Spinal cord (tissue), 10 donors: ENCODE measurements around the gene TNRC6B. TPM values are rescaled to one million over a fixed set of nuclear protein-coding genes. Genes with fewer than 3 reads are reported as not detected.

Experiments
- DNase-seq, 6 donors: peaks; one replicate each; pipeline versions ENCODE4 v3.0.0 to v3.0.0-alpha.2; 2013 to 2015; ENCODE audit warnings: low spot score in 6 of 6, low read depth in 4 of 6
- H3K27ac ChIP-seq: one replicate; pipeline ENCODE4 v1.5.1; 2013; ENCODE audit warnings: low read depth, low read length, control low read depth
- H3K27me3 ChIP-seq: one replicate; pipeline ENCODE4 v1.6.1; 2013; ENCODE audit warnings: low read length; ENCODE audit not compliant: control insufficient read depth, insufficient read depth
- H3K36me3 ChIP-seq: one replicate; pipeline ENCODE4 v1.6.1; 2013; ENCODE audit warnings: low read length; ENCODE audit not compliant: control insufficient read depth, insufficient read depth
- H3K4me1 ChIP-seq: one replicate; pipeline ENCODE4 v1.6.1; 2013; ENCODE audit warnings: low read length; ENCODE audit not compliant: control insufficient read depth, insufficient read depth
- H3K4me3 ChIP-seq: one replicate; pipeline ENCODE4 v1.5.1; 2013; ENCODE audit warnings: low read depth, low read length, control low read depth
- H3K9me3 ChIP-seq: one replicate; pipeline ENCODE4 v1.6.1; 2013; ENCODE audit warnings: low read length; ENCODE audit not compliant: control insufficient read depth, insufficient read depth
- WGBS: methylation state at CpG from one replicate; pipeline ENCODE4 v1.1.5; 2013; ENCODE audit warnings: missing lambda C conversion rate; ENCODE audit not compliant: insufficient coverage; 5-methylcytosine and 5-hydroxymethylcytosine counted together
- polyA plus RNA-seq, 2 donors: library from polyadenylated mRNA; unstranded; fragments of 120-200 nt; gene quantifications; one replicate each; pipeline ENCODE4 v1.2.1, GENCODE V29; 2013; ENCODE audit not compliant: insufficient read length in 2 of 2
- total RNA-seq, 2 donors: library from RNA; depleted of rRNA in 1 of 2; stranded (reverse); fragments of 120-200 nt in 1 of 2; fragments of >200 nt in 1 of 2; gene quantifications; one replicate each; pipeline versions ENCODE4 v1.2.3 to v1.2.4, GENCODE V29; 2013 to 2014
- donor health status: healthy.

TNRC6B gene
- total and polyA plus RNA-seq, 4 donors, result 16.7 to 38.7 (median 26.5) TPM

GRCh38 chr22:40289991-40290459 lies 112.3 kb downstream of the TNRC6B start:
- WGBS, result 71% methylated on average over 13 of the region's 16 CpGs
- H3K27ac ChIP-seq, result no peak overlapping the region
- no peak for DNase-seq
- H3K4me3 ChIP-seq, result no peak overlapping the region
- H3K4me1 ChIP-seq, result no peaks in the 10 kb centered on the region
- no peaks in the 10 kb centered on the region for H3K27me3 ChIP-seq
- H3K9me3 ChIP-seq, result no peaks in the 10 kb centered on the region
- peaks cover 51% of the 10 kb centered on the region for H3K36me3 ChIP-seq

GRCh38 chr22:40290516-40290915 lies 112.8 kb downstream of the TNRC6B start:
- Histone ChIP-seq H3K9me3 (no peaks in the 10 kb centered on the region), H3K36me3 (peaks cover 56% of the 10 kb centered on the region), H3K27ac (no peak overlapping the region), H3K4me3 (no peak overlapping the region), H3K27me3 (no peaks in the 10 kb centered on the region), H3K4me1 (no peaks in the 10 kb centered on the region)
- DNase-seq, result no peak
- WGBS, result 73% methylated on average over 3 of the region's 7 CpGs

DNA sequence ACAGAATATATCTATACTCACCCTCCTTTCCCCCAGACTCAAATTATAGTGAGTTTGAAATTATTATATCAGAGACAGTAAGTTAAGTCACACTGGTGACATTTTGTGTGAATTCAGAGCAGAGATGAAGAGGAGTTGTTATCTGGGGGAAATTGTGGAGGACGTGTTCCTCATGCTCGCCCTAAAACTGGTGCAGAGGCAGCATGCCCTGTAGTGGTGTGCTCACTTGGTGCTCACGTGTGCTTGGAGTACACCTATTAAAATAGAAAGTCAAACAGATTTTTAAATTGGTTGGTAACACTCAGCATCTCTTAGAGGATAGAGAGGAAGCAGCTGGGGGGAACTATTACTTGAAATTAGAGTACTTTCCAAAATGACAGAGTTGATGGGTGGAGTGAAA lies 117.0 kb downstream of the TNRC6B start:
- WGBS, result no CpG with 5 or more reads among the region's 3 CpGs
- DNase-seq, result no peak
- no peak overlapping the region for H3K27ac ChIP-seq
- H3K4me3 ChIP-seq, result no peak overlapping the region
- no peaks in the 10 kb centered on the region for H3K27me3 ChIP-seq
- peaks cover 37% of the 10 kb centered on the region for H3K36me3 ChIP-seq
- no peaks in the 10 kb centered on the region for H3K9me3 ChIP-seq
- H3K4me1 ChIP-seq, result no peaks in the 10 kb centered on the region

GRCh38 chr22:40300316-40300715 lies 122.6 kb downstream of the TNRC6B start:
- no peak overlapping the region for H3K4me3 ChIP-seq
- no peaks in the 10 kb centered on the region for H3K27me3 ChIP-seq
- H3K27ac ChIP-seq, result no peak overlapping the region
- H3K4me1 ChIP-seq, result peaks cover 5% of the 10 kb centered on the region
- H3K9me3 ChIP-seq, result no peaks in the 10 kb centered on the region
- H3K36me3 ChIP-seq, result peaks cover 30% of the 10 kb centered on the region
- DNase-seq, result no peak

DNA sequence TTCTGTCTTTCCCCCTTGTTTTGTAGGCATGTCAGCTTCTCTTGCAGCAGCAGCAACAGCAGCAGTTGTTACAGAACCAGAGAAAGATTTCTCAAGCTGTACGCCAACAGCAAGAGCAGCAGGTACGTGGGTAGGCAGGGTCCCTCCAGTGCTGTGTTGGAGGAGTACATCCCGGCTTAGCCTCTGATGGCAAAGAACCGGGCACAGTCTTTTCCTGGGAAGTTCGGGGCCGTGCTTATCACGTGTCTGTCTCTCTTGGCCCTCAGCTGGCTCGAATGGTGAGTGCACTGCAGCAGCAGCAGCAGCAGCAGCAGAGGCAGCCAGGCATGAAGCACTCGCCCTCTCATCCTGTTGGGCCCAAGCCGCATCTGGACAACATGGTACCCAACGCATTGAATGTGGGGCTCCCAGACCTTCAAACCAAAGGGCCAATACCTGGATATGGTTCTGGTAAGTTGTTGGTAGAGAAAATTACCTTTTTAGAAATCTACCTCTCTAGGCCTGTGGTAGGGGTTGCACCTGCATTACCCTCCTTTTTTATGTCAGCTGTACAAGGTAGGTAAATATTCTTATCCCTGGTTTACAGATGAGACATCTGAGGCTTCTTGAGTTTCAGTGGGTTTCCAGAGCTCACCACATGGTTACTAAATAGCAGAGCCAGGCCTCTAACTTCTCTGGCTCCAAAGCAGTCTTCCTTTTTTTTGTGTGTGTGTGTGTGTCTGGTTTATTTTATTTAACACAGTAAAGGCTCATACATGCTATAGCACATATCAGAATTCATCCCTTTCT lies 123.4 kb downstream of the TNRC6B start:
- H3K36me3 ChIP-seq, result peaks cover 30% of the 10 kb centered on the region
- peaks cover 5% of the 10 kb centered on the region for H3K4me1 ChIP-seq
- H3K9me3 ChIP-seq, result no peaks in the 10 kb centered on the region
- no peak for DNase-seq
- 87% methylated on average over 10 of the region's 11 CpGs for WGBS
- peak overlapping the region; percentile 17 for H3K27ac ChIP-seq
- H3K27me3 ChIP-seq, result no peaks in the 10 kb centered on the region
- no peak overlapping the region for H3K4me3 ChIP-seq

DNA sequence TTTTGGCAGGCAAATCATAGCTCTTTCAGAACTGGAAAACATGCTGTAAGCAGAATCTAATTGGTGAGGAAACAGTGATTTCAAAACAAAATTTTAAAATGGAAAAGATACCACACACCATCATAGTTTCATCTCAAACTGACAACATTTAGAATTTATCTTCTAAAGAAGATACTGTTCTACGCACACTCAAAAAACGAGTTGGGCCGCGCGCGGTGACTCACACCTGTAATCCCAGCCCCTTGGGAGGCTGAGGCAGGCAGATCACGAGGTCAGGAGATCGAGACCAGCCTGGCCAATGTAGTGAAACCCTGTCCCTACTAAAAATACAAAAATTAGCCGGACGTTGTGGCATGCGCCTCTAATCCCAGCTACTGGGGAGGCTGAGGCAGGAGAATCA lies 124.4 kb downstream of the TNRC6B start:
- WGBS, result 100% methylated on average over 8 of the region's 11 CpGs
- no peak overlapping the region for H3K4me3 ChIP-seq
- no peaks in the 10 kb centered on the region for H3K27me3 ChIP-seq
- peaks cover 5% of the 10 kb centered on the region for H3K4me1 ChIP-seq
- H3K27ac ChIP-seq, result no peak overlapping the region
- DNase-seq, result no peak
- H3K36me3 ChIP-seq, result peaks cover 35% of the 10 kb centered on the region
- H3K9me3 ChIP-seq, result no peaks in the 10 kb centered on the region

- Histone ChIP-seq H3K36me3 (peaks cover 43% of the 10 kb centered on the region), H3K4me3 (no peak overlapping the region), H3K9me3 (no peaks in the 10 kb centered on the region), H3K27ac (no peak overlapping the region), H3K27me3 (no peaks in the 10 kb centered on the region), H3K4me1 (peaks cover 12% of the 10 kb centered on the region)
- 100% methylated on average over 5 of the region's 5 CpGs for WGBS
- no peak for DNase-seq
Measured at GRCh38 chr22:40305625-40306024, 127.9 kb downstream of the TNRC6B start.

DNA sequence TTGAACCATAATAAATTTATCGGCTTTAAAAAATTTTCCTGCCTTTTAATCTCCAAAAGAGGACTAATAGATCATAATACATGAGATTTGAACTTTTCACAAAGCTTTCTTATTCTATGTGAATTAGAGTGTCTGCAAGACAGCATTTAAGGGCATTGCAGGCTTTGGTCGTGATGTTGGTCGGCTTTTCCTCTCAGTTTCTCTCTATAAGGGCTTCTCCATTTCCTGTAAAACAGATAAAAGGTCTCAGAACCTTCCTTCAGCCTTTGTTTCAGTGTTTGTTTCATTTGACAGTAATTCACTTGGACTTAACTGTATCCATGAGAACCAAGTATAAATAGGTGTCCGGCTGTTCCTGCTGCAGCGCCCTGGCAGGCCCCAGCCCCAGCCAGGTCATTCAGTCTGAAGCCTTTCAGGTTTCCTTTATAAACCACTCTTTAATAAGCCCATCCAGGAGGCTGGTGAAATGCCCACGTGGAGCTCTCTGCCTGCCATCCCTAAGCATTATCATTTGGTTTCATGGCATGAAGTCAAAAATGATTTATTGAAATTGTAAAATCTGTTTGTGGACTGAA lies 131.4 kb downstream of the TNRC6B start:
- Histone ChIP-seq H3K4me3 (no peak overlapping the region), H3K27me3 (no peaks in the 10 kb centered on the region), H3K9me3 (no peaks in the 10 kb centered on the region), H3K36me3 (peaks cover 40% of the 10 kb centered on the region), H3K27ac (peak overlapping the region; percentile 88), H3K4me1 (peaks cover 7% of the 10 kb centered on the region)
- DNase-seq, result no peak
- WGBS, result 60% methylated on average over 1 of the region's 6 CpGs

GRCh38 chr22:40309631-40310030 lies 131.9 kb downstream of the TNRC6B start:
- H3K4me3 ChIP-seq, result no peak overlapping the region
- H3K4me1 ChIP-seq, result peaks cover 7% of the 10 kb centered on the region
- peak overlapping the region; percentile 88 for H3K27ac ChIP-seq
- no peaks in the 10 kb centered on the region for H3K9me3 ChIP-seq
- peaks cover 40% of the 10 kb centered on the region for H3K36me3 ChIP-seq
- no peaks in the 10 kb centered on the region for H3K27me3 ChIP-seq
- peak in 1 of 6 donors; percentile 24 for DNase-seq
